GM12878 (cell line): Measurements from ENCODE around the gene FCGBP. TPM values are rescaled to one million over a fixed set of nuclear protein-coding genes. Genes with fewer than 3 reads are reported as not detected.

ENCODE experiments used
- ATAC-seq: fragments of 200-7000 bp; cut with Tn5 transposase; 3 replicates; pipeline ENCODE4 v1.9.1; 2020; ENCODE audit warnings: mild to moderate bottlenecking, moderate library complexity
- BruUV-seq: library from RNA; stranded (reverse); fragments of 400-500 nt; replicated peaks from 2 replicates; lab custom pipeline; 2021; lab: Mats Ljungman, UMichigan
- CTCF ChIA-PET: fragments of 300-600 bp; sonication (Branson Sonifier 250); formaldehyde crosslinking; extraction: SDS; loops from one replicate; lab custom pipeline; 2021; ENCODE audit warnings: inconsistent platforms; lab: Yijun Ruan, JAX
- POLR2A ChIA-PET: fragments of 350-600 bp; formaldehyde crosslinking; extraction: SDS; loops from one replicate; lab custom pipeline; 2021; ENCODE audit warnings: inconsistent platforms; lab: Charles Lee
- RAD21 ChIA-PET: fragments of 300-600 bp; sonication (Branson Sonifier 250); formaldehyde crosslinking; loops from one replicate; lab custom pipeline; 2023; ENCODE audit warnings: antibody characterized with exemption; ENCODE audit not compliant: unreplicated experiment; lab: Charles Lee
- SMC1A ChIA-PET: fragments of 300-600 bp; sonication (Branson Sonifier 250); formaldehyde crosslinking; loops from one replicate; lab custom pipeline; 2023; ENCODE audit not compliant: unreplicated experiment, uncharacterized antibody; lab: Charles Lee
- DNase-seq: peaks from one replicate; pipeline ENCODE4 v3.0.0-alpha.2; 2011; ENCODE audit warnings: low read depth, low spot score
- FAIRE-seq: peaks from 3 replicates; lab custom pipeline; 2011; peaks lifted over from hg19 to GRCh38; lab: Jason Lieb, UNC
- H2AFZ ChIP-seq: 2 replicates; pipeline ENCODE4 v1.6.0; 2011; ENCODE audit warnings: low read depth, low read length, control low read depth; ENCODE audit not compliant: control insufficient read depth
- H3K27ac ChIP-seq: 2 replicates; pipeline ENCODE4 v1.5.1; 2011; ENCODE audit warnings: control low read depth; ENCODE audit not compliant: control insufficient read depth, insufficient read depth
- H3K27me3 ChIP-seq, 2 experiments: replicated peaks in 1 of 2; 2 replicates each; pipeline versions ENCODE4 v1.6.0 to v1.6.1; 2011; ENCODE audit warnings: low read length in 1 of 2; ENCODE audit not compliant: control insufficient read depth in 2 of 2, insufficient read depth in 2 of 2
- H3K36me3 ChIP-seq, 2 experiments: 2 replicates each; pipeline ENCODE4 v1.5.1; 2011; ENCODE audit warnings: low read length in 1 of 2; ENCODE audit not compliant: control insufficient read depth in 2 of 2, insufficient read depth in 2 of 2
- H3K4me1 ChIP-seq: 2 replicates; pipeline ENCODE4 v1.6.1; 2011; ENCODE audit warnings: mild to moderate bottlenecking, low read length, moderate library complexity, mixed read lengths; ENCODE audit not compliant: control insufficient read depth, insufficient read depth
- H3K4me2 ChIP-seq: 2 replicates; pipeline ENCODE4 v1.6.0; 2011; ENCODE audit warnings: control low read depth; ENCODE audit not compliant: control insufficient read depth, insufficient read depth
- H3K4me3 ChIP-seq: fragments of 200-600 bp; sonication (generic); 2 replicates; pipeline ENCODE4 v1.5.1; 2016
- H3K79me2 ChIP-seq: 2 replicates; pipeline ENCODE4 v1.6.0; 2011; ENCODE audit warnings: low read length; ENCODE audit not compliant: control insufficient read depth, insufficient read depth
- H3K9ac ChIP-seq: 2 replicates; pipeline ENCODE4 v1.8.0; 2011; ENCODE audit warnings: low read length, control low read depth, mixed read lengths; ENCODE audit not compliant: control insufficient read depth, insufficient read depth
- H3K9me3 ChIP-seq: replicated peaks from 3 replicates; pipeline ENCODE4 v1.5.1; 2011; ENCODE audit warnings: mild to moderate bottlenecking, low read length; ENCODE audit not compliant: control insufficient read depth, insufficient read depth
- H4K20me1 ChIP-seq: 2 replicates; pipeline ENCODE4 v1.6.0; 2011; ENCODE audit not compliant: control insufficient read depth, insufficient read depth
- MLLT1 ChIP-seq: fragments of 450-650 bp; IDR thresholded peaks from 2 replicates; pipeline ENCODE4 v1.6.1; 2016; ENCODE audit warnings: mild to moderate bottlenecking
- SPI1 ChIP-seq: IDR thresholded peaks from 2 replicates; pipeline ENCODE4 v1.6.1; 2011; ENCODE audit warnings: low read depth, mild to moderate bottlenecking, low read length, moderate library complexity, borderline replicate concordance; ENCODE audit not compliant: insufficient read depth
- WGBS: methylation state at CpG from one replicate; pipeline ENCODE4 v1.1.6; 2016; ENCODE audit warnings: low lambda C conversion rate; ENCODE audit not compliant: insufficient replicate concordance, insufficient coverage; ENCODE audit errors: missing lambda C conversion rate; 5-methylcytosine and 5-hydroxymethylcytosine counted together
- in situ Hi-C: fragments of 300-500 bp; cut with MboI; formaldehyde crosslinking; loops from 9 replicates; pipeline ENCODE4 v1.14.3; 2018; ENCODE audit warnings: mixed read lengths
- intact Hi-C: fragments of 100-400 bp; cut with micrococcal nuclease; formaldehyde crosslinking; loops from one replicate; pipeline ENCODE4 v1.14.2; 2022; ENCODE audit not compliant: unreplicated experiment
- polyA plus RNA-seq, 11 experiments: library from polyadenylated mRNA; depleted of rRNA in 4 of 11; unstranded in 6 of 11; stranded (reverse) in 5 of 11; fragments of >200 nt; fragmentation: Nextera tagmentation in 4 of 11; fragmentation: Illumina TruSeq in 1 of 11; extraction: Ambion mirVana in 4 of 11; extraction: Trizol in 1 of 11; gene quantifications; 1 replicate in 1 of 11; 2 replicates in 10 of 11; pipeline versions ENCODE4 v1.2.1 to v1.2.3, GENCODE V29; 2011 to 2016; ENCODE audit warnings: inconsistent platforms in 2 of 11, missing spikeins in 2 of 11, low read depth in 1 of 11
- total RNA-seq, 4 experiments: library from RNA; depleted of rRNA in 3 of 4; stranded (reverse); fragments of >200 nt in 3 of 4; fragmentation: Illumina TruSeq in 1 of 4; extraction: Trizol in 1 of 4; gene quantifications; 2 replicates each; pipeline versions ENCODE4 v1.2.1 to v1.2.3, GENCODE V29; 2013 to 2021

FCGBP gene
- total and polyA plus RNA-seq, 10 of the 15 experiments (the other 5 are each of a cell fraction or from before 2014, with no cell fraction given), result 0.02 to 3.2 (median 0.37) TPM; not detected in 2

GRCh38 chr19:39969266-39969665, 34.8 kb upstream of the FCGBP start:
- FAIRE-seq (no peak), DNase-seq (no peak), ATAC-seq (no peak)
- ChIA-PET POLR2A (interaction anchor here (0.8 to 2.7 kb wide), 8 partner anchors 13 to 452 kb away, joined by 3 to 33 read pairs (median 11); partner anchors contain the start of genes FBL and ZNF546), RAD21 (interaction anchor here (1.1 to 3.9 kb wide), 15 partner anchors 8 to 296 kb away, joined by 3 to 73 read pairs (median 21); partner anchors contain the start of genes DYRK1B and FBL), SMC1A (interaction anchor here (1.6 to 4.1 kb wide), 14 partner anchors 8 to 296 kb away, joined by 7 to 115 read pairs (median 21); partner anchors contain the start of genes FBL, ZNF546 and ZNF780B), CTCF (interaction anchor here (0.6 to 4.3 kb wide), 16 partner anchors 8 to 295 kb away, joined by 3 to 84 read pairs (median 23); partner anchors contain the start of genes FBL and ZNF546)
- TF ChIP-seq MLLT1 (0 out of 2 replicates have a peak, but pooled peaks have one; percentile 6), SPI1 (no peak)
- in situ Hi-C loops (no loop called here), intact Hi-C loops (no loop called here)
- Histone ChIP-seq H3K4me2 (peak overlapping the region; percentile 97), H3K9ac (no peak overlapping the region), H2AFZ (peak overlapping the region; percentile 11), H3K9me3 (no peaks in the 10 kb centered on the region; the same call in 2 of the 3 replicates), H3K27me3 (no peaks in the 10 kb centered on the region), H3K4me1 (peaks cover 10% of the 10 kb centered on the region; the same call in 1 of the 2 replicates), H4K20me1 (no peaks in the 10 kb centered on the region), H3K27ac (peak overlapping the region; percentile 89), H3K4me3 (peak overlapping the region; percentile 78), H3K36me3 (peaks cover 5 to 11% of the 10 kb centered on the region in 2 experiments; a peak in 3 of 4 replicates), H3K79me2 (peaks cover 20% of the 10 kb centered on the region)
- no TSS peak for BruUV-seq
- 85% methylated on average over 6 of the region's 6 CpGs for WGBS
